Measurements from ENCODE around the gene SEPTIN8. TPM values are rescaled to one million over a fixed set of nuclear protein-coding genes. Genes with fewer than 3 reads are reported as not detected.

The SEPTIN8 gene
- total RNA-seq, 1 experiment from 2014 or later, result 38.2 TPM

GRCh38 chr5:132756542-132756941 lies 20.5 kb downstream of the SEPTIN8 start:
- Histone ChIP-seq H2BK5ac (ENCODE audit: insufficient read length, low read length) (no peak overlapping the region), H3K27ac (ENCODE audit: insufficient read length, low read depth, low read length) (no peak overlapping the region), H4K8ac (replicated peaks; ENCODE audit: insufficient read length, low read depth, low read length) (no peak overlapping the region), H3K79me2 (ENCODE audit: insufficient read depth, low read length) (no peaks in the 10 kb centered on the region), H3K23me2 (ENCODE audit: insufficient read length, low read depth, low read length, poor library complexity, severe bottlenecking) (no peaks in the 10 kb centered on the region), H3K4me2 (ENCODE audit: insufficient read depth, insufficient read length, low read length) (no peak overlapping the region), H2BK12ac (ENCODE audit: insufficient read length, low read depth, low read length) (no peak overlapping the region), H3K56ac (ENCODE audit: insufficient read length, low read depth, low read length) (no peak overlapping the region), H4K20me1 (ENCODE audit: control insufficient read depth, insufficient read depth, insufficient read length) (no peaks in the 10 kb centered on the region), H3K79me1 (ENCODE audit: insufficient read depth, low read depth, low read length, poor library complexity, severe bottlenecking) (no peaks in the 10 kb centered on the region), H2AK5ac (ENCODE audit: insufficient read length, low read length) (no peak overlapping the region), H4K91ac (ENCODE audit: insufficient read length, low read depth, low read length) (no peak overlapping the region), H3T11ph (ENCODE audit: low read length) (no peak overlapping the region), H3K9me3 (ENCODE audit: control insufficient read depth, low read depth, low read length) (no peaks in the 10 kb centered on the region), H3K14ac (ENCODE audit: insufficient read depth, low read length) (no peak overlapping the region), H3K9ac (ENCODE audit: extremely low read depth, insufficient read length, low read length) (no peak overlapping the region), H3K4me1 (ENCODE audit: insufficient read depth, low read length) (no peaks in the 10 kb centered on the region), H2BK15ac (ENCODE audit: low read depth, low read length) (no peak overlapping the region), H2AFZ (ENCODE audit: low read length) (no peak overlapping the region), H3K23ac (ENCODE audit: insufficient read length, low read depth, low read length) (no peak overlapping the region), H3K4ac (ENCODE audit: low read depth, low read length) (no peak overlapping the region), H4K5ac (ENCODE audit: insufficient read length, low read depth, low read length) (no peak overlapping the region), H3K27me3 (ENCODE audit: insufficient read depth, low read length) (no peaks in the 10 kb centered on the region), H2BK120ac (ENCODE audit: low read depth, low read length, poor library complexity, severe bottlenecking) (no peak overlapping the region), H3K18ac (ENCODE audit: insufficient read length, low read depth, low read length) (no peak overlapping the region), H2BK20ac (ENCODE audit: low read depth, low read length, poor library complexity, severe bottlenecking) (no peak overlapping the region)
- no peak for DNase-seq
- Mint-ChIP-seq H3K4me1 (peaks cover 21 to 29% of the 10 kb centered on the region in 2 experiments), H3K27ac (no peak overlapping the region), H3K4me3 (no peak overlapping the region), H3K9me3 (no peaks in the 10 kb centered on the region), H3K36me3 (ENCODE audit: insufficient read depth in 1 of 3, low read depth in 3 of 3) (peaks cover 2 to 18% (median 5%) of the 10 kb centered on the region in 3 experiments; a peak in 5 of 7 replicates), H3K27me3 (ENCODE audit: low read depth) (peaks cover 5% of the 10 kb centered on the region)
- no CpG with 5 or more reads among the region's 5 CpGs for WGBS (ENCODE audit: extremely low coverage, insufficient read length, low lambda C conversion rate)
- no peak for TF ChIP-seq CTCF (conservative IDR thresholded peaks at IDR 0.05)

Data from H9 (cell line).